CD4-positive, alpha-beta T cell treated with Interleukin-21 for 1 hour (primary cell): ENCODE results near the gene ECI2.
"Not testable (repeated sequence)": the region's sequence is repeated elsewhere in the genome, so short reads cannot be mapped to it uniquely, and the experiment has no call there.

ENCODE experiments used
- DNase-seq: peaks from one replicate; pipeline ENCODE4 v3.0.0-alpha.2; 2020

Gene ECI2

GRCh38 chr6:4093288-4093687 is 42.1 kb downstream of the ECI2 start:
- no peak for DNase-seq

- no peak for DNase-seq
Measured at GRCh38 chr6:4091941-4092340, 43.4 kb downstream of the ECI2 start.

DNA sequence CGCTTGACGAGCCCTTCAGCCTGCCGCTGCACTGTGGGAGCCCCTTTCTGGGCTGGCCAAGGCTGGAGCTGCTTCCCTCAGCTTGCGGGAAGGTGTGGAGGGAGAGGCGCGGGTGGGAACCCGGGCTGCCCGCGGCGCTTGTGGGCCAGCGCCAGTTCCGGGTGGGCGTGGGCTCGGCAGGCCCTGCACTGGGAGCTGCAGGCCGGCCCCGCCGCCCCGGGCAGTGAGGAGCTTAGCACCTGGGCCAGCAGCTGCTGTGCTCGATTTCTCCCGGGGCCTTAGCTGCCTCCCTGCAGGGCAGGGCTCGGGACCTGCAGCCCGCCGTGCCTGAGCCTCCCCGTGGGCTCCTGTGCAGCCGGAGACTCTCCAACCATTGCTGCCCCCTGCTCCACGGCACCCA is 45.3 kb downstream of the ECI2 start:
- DNase-seq, result not testable (repeated sequence)

DNA sequence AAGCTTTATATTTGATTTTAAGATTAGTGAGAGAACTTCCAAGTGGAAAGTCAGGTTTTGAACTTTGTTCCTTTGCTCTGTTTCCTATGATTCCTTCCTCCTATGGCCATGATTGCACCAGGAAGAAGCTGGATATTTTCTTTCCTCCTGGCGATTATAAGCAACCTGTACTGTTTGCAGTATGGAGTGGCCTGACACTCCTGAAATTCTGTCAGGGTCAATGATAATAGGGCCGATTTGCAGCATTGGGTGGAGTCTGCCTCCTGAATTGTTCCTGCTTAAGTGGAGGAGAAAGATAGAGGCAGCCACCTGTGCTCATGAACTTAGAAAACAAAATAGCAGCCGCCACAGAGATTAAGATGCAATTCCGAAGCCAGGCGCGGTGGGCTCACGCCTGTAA is 46.7 kb downstream of the ECI2 start:
- no peak for DNase-seq

GRCh38 chr6:4085332-4085700 is 50.1 kb downstream of the ECI2 start:
- DNase-seq, result no peak

- DNase-seq, result no peak
Measured at GRCh38 chr6:4084444-4085331, 50.7 kb downstream of the ECI2 start.

- DNase-seq, result no peak
Measured at GRCh38 chr6:4078691-4079471, 56.5 kb downstream of the ECI2 start, which contains the start of gene FAM217A. Gene FAM217A, minus strand, starts transcription at chr6:4079137. Its CDS starts 1,723 bp downstream, at chr6:4077414.

DNA sequence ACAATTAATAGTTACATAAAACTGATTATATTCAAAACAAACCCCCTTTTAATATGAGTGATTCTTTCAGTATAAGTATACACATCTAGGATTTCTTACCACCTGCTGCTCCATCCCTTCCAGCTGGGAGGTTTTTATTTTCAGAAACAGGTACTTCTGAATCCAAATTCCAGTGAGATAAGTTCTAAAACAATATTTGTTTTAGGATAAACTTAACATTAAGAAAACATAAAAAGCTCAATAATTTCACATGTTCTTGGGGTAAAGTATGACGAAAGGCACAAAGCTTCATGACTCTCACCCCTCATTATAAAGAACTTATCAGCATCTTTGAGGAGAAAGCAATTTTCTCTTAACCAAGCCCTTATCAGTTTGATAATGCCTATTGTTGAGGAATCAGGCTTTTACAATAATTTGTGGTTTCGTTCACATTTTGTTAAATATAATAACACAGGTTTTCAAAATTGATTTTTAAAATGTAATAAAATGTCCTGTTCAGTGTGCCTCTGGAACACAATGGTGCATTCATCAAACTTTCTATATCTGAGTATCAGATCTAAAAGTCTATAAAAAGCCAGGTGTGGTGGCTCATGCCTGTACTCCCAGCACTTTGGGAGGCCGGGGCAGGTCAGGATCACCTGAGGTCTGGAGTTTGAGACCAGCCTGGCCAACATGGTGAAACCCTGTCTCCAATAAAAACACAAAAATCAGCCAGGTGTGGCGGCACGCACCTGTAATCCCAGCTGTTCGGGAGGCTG is 60.7 kb downstream of the ECI2 start:
- no peak for DNase-seq

- DNase-seq, result no peak
Measured at GRCh38 chr6:4071330-4071729, 64.0 kb downstream of the ECI2 start.

- no peak for DNase-seq
Measured at GRCh38 chr6:4069199-4069598, 66.2 kb downstream of the ECI2 start.

- no peak for DNase-seq
Measured at GRCh38 chr6:4067673-4068072, 67.7 kb downstream of the ECI2 start.

DNA sequence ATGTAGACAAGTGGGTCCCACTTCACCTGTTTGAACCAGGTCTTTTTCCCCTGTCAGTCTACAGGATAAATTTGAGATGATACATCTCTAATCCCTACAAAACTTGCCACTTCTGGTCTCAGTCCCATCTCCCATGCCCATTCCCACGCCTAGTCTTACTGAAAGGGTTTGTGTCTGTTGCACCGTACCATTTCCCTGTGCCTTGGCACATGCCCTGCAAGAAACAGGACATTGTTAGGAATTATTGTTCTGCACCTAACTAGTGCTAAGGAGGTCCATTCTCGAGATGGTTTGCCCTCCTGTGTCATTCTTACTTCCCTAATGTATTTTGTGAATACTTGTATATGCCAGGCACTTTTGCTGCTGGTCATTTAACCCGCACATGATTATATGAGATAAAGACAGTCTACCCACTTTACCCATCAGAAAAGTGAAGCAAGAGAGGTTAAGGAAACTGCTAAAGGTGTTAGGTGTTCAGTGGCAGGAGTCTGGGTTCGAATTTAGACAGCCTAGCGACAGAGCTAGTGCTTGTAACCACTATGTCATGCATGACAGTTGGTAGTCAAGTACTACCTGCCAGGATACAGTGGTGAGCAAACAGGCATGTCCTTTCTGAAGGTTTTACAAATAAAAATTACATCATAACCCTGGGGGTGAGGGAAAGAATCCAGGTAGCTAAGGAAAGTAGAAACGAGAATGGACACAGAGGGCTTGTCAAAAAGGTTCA is 69.2 kb downstream of the ECI2 start:
- DNase-seq, result no peak
